ENCODE measurements around the gene MAD1L1. TPM values are rescaled to one million over a fixed set of nuclear protein-coding genes. Genes with fewer than 3 reads are reported as not detected.

Gene MAD1L1
- total RNA-seq, 1 donor from 2014 or later: 32.7 TPM

GRCh38 chr7:2003931-2004812 lies 228.6 kb downstream of the MAD1L1 start:
- Mint-ChIP-seq H3K27ac (ENCODE audit: unreplicated experiment) (no peak overlapping the region), H3K36me3 (ENCODE audit: unreplicated experiment) (peaks cover 2% of the 10 kb centered on the region), H3K4me3 (ENCODE audit: unreplicated experiment) (no peak overlapping the region), H3K27me3 (ENCODE audit: unreplicated experiment) (no peaks in the 10 kb centered on the region), H3K4me1 (ENCODE audit: unreplicated experiment) (peaks cover 3% of the 10 kb centered on the region), H3K9me3 (ENCODE audit: unreplicated experiment) (no peaks in the 10 kb centered on the region)
- no peak for TF ChIP-seq CTCF (IDR thresholded peaks at IDR 0.05)
- no peak for DNase-seq (ENCODE audit: extremely low spot score, unreplicated experiment)

GRCh38 chr7:2003451-2003930 lies 229.3 kb downstream of the MAD1L1 start:
- no peak for TF ChIP-seq CTCF (IDR thresholded peaks at IDR 0.05)
- H3K27me3 Mint-ChIP-seq (ENCODE audit: unreplicated experiment): no peaks in the 10 kb centered on the region
- H3K36me3 Mint-ChIP-seq (ENCODE audit: unreplicated experiment): peaks cover 2% of the 10 kb centered on the region
- no peak overlapping the region for H3K27ac Mint-ChIP-seq (ENCODE audit: unreplicated experiment)
- H3K4me3 Mint-ChIP-seq (ENCODE audit: unreplicated experiment): no peak overlapping the region
- no peak for DNase-seq (ENCODE audit: extremely low spot score, unreplicated experiment)
- H3K9me3 Mint-ChIP-seq (ENCODE audit: unreplicated experiment): no peaks in the 10 kb centered on the region
- peaks cover 3% of the 10 kb centered on the region for H3K4me1 Mint-ChIP-seq (ENCODE audit: unreplicated experiment)

- DNase-seq (ENCODE audit: extremely low spot score, unreplicated experiment): no peak
- no peak for TF ChIP-seq CTCF (IDR thresholded peaks at IDR 0.05)
- H3K36me3 Mint-ChIP-seq (ENCODE audit: unreplicated experiment): peaks cover 2% of the 10 kb centered on the region
- no peak overlapping the region for H3K27ac Mint-ChIP-seq (ENCODE audit: unreplicated experiment)
- no peaks in the 10 kb centered on the region for H3K27me3 Mint-ChIP-seq (ENCODE audit: unreplicated experiment)
- no peak overlapping the region for H3K4me3 Mint-ChIP-seq (ENCODE audit: unreplicated experiment)
- H3K9me3 Mint-ChIP-seq (ENCODE audit: unreplicated experiment): no peaks in the 10 kb centered on the region
- H3K4me1 Mint-ChIP-seq (ENCODE audit: unreplicated experiment): peaks cover 3% of the 10 kb centered on the region
Measured at GRCh38 chr7:2002561-2003450, 229.9 kb downstream of the MAD1L1 start.

- peaks cover 2% of the 10 kb centered on the region for H3K36me3 Mint-ChIP-seq (ENCODE audit: unreplicated experiment)
- no peaks in the 10 kb centered on the region for H3K9me3 Mint-ChIP-seq (ENCODE audit: unreplicated experiment)
- H3K27ac Mint-ChIP-seq (ENCODE audit: unreplicated experiment): no peak overlapping the region
- DNase-seq (ENCODE audit: extremely low spot score, unreplicated experiment): no peak
- TF ChIP-seq CTCF (IDR thresholded peaks at IDR 0.05): no peak
- H3K4me3 Mint-ChIP-seq (ENCODE audit: unreplicated experiment): no peak overlapping the region
- no peaks in the 10 kb centered on the region for H3K27me3 Mint-ChIP-seq (ENCODE audit: unreplicated experiment)
- H3K4me1 Mint-ChIP-seq (ENCODE audit: unreplicated experiment): peaks cover 3% of the 10 kb centered on the region
Measured at GRCh38 chr7:2001601-2002442, 230.9 kb downstream of the MAD1L1 start.

Measured in osteocyte (in vitro differentiated cells).